Vagina (tissue), 2 donors: Measurements from ENCODE around the gene ASTN2. TPM values are rescaled to one million over a fixed set of nuclear protein-coding genes. Genes with fewer than 3 reads are reported as not detected.

Experiments
- DNase-seq, 2 donors: peaks; one replicate each; pipeline ENCODE4 v3.0.0-alpha.2; 2017; ENCODE audit errors: extremely low spot score in 2 of 2
- H3K27ac ChIP-seq: fragments of 200-600 bp; sonication (generic); one replicate; pipeline ENCODE4 v1.5.1; 2019
- H3K27me3 ChIP-seq: fragments of 200-600 bp; sonication (generic); one replicate; pipeline ENCODE4 v1.5.1; 2019
- H3K36me3 ChIP-seq, 2 donors: fragments of 200-600 bp; sonication (generic); one replicate each; pipeline ENCODE4 v1.5.1; 2017 to 2019
- H3K4me1 ChIP-seq: fragments of 200-600 bp; sonication (generic); one replicate; pipeline ENCODE4 v1.5.1; 2019
- H3K4me3 ChIP-seq, 2 donors: fragments of 200-600 bp; sonication (generic); 1 replicate in 1 of 2; 2 replicates in 1 of 2; pipeline ENCODE4 v1.5.1; 2016 to 2019
- H3K9me3 ChIP-seq: fragments of 200-600 bp; sonication (generic); one replicate; pipeline ENCODE4 v1.5.1; 2019
- POLR2A ChIP-seq, 2 donors: fragments of 450-650 bp; IDR thresholded peaks; one replicate each; pipeline ENCODE4 v1.6.1; 2017; ENCODE audit warnings: antibody characterized with exemption in 2 of 2, mild to moderate bottlenecking in 2 of 2, moderate library complexity in 2 of 2
- POLR2AphosphoS5 ChIP-seq, 2 donors: sonication (generic); formaldehyde crosslinking; IDR thresholded peaks; one replicate each; pipeline ENCODE4 v1.9.0; 2017; ENCODE audit warnings: antibody characterized with exemption in 2 of 2, mild to moderate bottlenecking in 2 of 2, low read depth in 1 of 2; ENCODE audit not compliant: insufficient read depth in 1 of 2
- intact Hi-C: fragments of 100-400 bp; cut with DNase I; formaldehyde crosslinking; loops from one replicate; pipeline ENCODE4 v1.15.1; 2023
- total RNA-seq: library from RNA; depleted of rRNA; stranded (reverse); fragments of >200 nt; gene quantifications from one replicate; pipeline ENCODE4 v1.2.3, GENCODE V29; 2016
- TF ChIP-seq, protein P1 (sequence below), 3 experiments: fragments of 450-650 bp in 2 of 3; fragments of 200-600 bp in 1 of 3; sonication (generic) in 1 of 3; IDR thresholded peaks; one replicate each; pipeline ENCODE4 v1.5.1; 2017 to 2019; ENCODE audit warnings: antibody characterized with exemption in 3 of 3, mild to moderate bottlenecking in 2 of 3, moderate library complexity in 2 of 3

Gene ASTN2
- total RNA-seq, 1 donor from 2014 or later = 4.4 TPM

GRCh38 chr9:117434566-117434965, 19.7 kb upstream of the ASTN2 start:
- Histone ChIP-seq H3K27ac (no peak overlapping the region), H3K9me3 (no peaks in the 10 kb centered on the region), H3K4me1 (no peaks in the 10 kb centered on the region), H3K36me3 (no peaks in the 10 kb centered on the region), H3K27me3 (no peaks in the 10 kb centered on the region), H3K4me3 (no peak overlapping the region)
- intact Hi-C loops = no loop called here
- no peak for TF ChIP-seq POLR2A (IDR thresholded peaks at IDR 0.05)
- TF ChIP-seq, protein P1, sequence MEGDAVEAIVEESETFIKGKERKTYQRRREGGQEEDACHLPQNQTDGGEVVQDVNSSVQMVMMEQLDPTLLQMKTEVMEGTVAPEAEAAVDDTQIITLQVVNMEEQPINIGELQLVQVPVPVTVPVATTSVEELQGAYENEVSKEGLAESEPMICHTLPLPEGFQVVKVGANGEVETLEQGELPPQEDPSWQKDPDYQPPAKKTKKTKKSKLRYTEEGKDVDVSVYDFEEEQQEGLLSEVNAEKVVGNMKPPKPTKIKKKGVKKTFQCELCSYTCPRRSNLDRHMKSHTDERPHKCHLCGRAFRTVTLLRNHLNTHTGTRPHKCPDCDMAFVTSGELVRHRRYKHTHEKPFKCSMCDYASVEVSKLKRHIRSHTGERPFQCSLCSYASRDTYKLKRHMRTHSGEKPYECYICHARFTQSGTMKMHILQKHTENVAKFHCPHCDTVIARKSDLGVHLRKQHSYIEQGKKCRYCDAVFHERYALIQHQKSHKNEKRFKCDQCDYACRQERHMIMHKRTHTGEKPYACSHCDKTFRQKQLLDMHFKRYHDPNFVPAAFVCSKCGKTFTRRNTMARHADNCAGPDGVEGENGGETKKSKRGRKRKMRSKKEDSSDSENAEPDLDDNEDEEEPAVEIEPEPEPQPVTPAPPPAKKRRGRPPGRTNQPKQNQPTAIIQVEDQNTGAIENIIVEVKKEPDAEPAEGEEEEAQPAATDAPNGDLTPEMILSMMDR (IDR thresholded peaks at IDR 0.05) = no peak
- TF ChIP-seq POLR2AphosphoS5 (IDR thresholded peaks at IDR 0.05; ENCODE audit: insufficient read depth in 1 of 2, low read depth in 1 of 2) = no peak
- no peak for DNase-seq

GRCh38 chr9:117430813-117431212, 16.0 kb upstream of the ASTN2 start:
- intact Hi-C loops = no loop called here
- no peak for TF ChIP-seq POLR2AphosphoS5 (IDR thresholded peaks at IDR 0.05; ENCODE audit: insufficient read depth in 1 of 2, low read depth in 1 of 2)
- TF ChIP-seq POLR2A (IDR thresholded peaks at IDR 0.05) = no peak
- TF ChIP-seq, protein P1 (IDR thresholded peaks at IDR 0.05) = no peak
- Histone ChIP-seq H3K9me3 (no peaks in the 10 kb centered on the region), H3K4me1 (no peaks in the 10 kb centered on the region), H3K27me3 (no peaks in the 10 kb centered on the region), H3K27ac (no peak overlapping the region), H3K36me3 (no peaks in the 10 kb centered on the region), H3K4me3 (no peak overlapping the region)
- no peak for DNase-seq

- no peak for DNase-seq
- Histone ChIP-seq H3K27ac (no peak overlapping the region), H3K9me3 (no peaks in the 10 kb centered on the region), H3K4me1 (no peaks in the 10 kb centered on the region), H3K36me3 (no peaks in the 10 kb centered on the region), H3K27me3 (no peaks in the 10 kb centered on the region), H3K4me3 (no peak overlapping the region)
- TF ChIP-seq POLR2A (IDR thresholded peaks at IDR 0.05) (no peak), POLR2AphosphoS5 (IDR thresholded peaks at IDR 0.05; ENCODE audit: insufficient read depth in 1 of 2, low read depth in 1 of 2) (no peak)
- TF ChIP-seq, protein P1 (IDR thresholded peaks at IDR 0.05) = no peak
- intact Hi-C loops = no loop called here
Observed at GRCh38 chr9:117427357-117427913, 12.6 kb upstream of the ASTN2 start.

DNA sequence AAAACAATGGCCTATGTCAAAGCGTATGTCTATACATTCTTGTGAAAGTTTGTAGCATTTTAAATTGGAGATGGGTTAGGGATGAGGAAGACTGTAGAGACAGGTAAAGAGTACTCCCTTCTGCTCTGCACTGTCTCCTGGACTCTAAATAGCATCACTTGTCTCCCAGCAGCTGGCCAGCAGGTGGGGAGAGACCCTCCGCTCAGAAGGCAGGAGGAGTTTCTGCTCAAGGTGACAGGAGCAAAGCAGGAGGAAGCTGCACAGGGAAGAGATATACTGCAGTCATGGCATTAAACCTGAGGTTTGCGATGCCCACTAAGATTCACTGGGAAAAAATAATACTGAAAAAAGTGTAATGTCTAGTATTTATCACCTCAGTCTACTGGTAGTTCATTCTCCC, 10.7 kb upstream of the ASTN2 start:
- Histone ChIP-seq H3K9me3 (no peaks in the 10 kb centered on the region), H3K27me3 (no peaks in the 10 kb centered on the region), H3K36me3 (no peaks in the 10 kb centered on the region), H3K4me1 (no peaks in the 10 kb centered on the region), H3K27ac (no peak overlapping the region), H3K4me3 (no peak overlapping the region)
- DNase-seq = no peak
- intact Hi-C loops = no loop called here
- TF ChIP-seq, protein P1 (IDR thresholded peaks at IDR 0.05) = no peak
- TF ChIP-seq POLR2A (IDR thresholded peaks at IDR 0.05) = no peak
- TF ChIP-seq POLR2AphosphoS5 (IDR thresholded peaks at IDR 0.05; ENCODE audit: insufficient read depth in 1 of 2, low read depth in 1 of 2) = no peak

DNA sequence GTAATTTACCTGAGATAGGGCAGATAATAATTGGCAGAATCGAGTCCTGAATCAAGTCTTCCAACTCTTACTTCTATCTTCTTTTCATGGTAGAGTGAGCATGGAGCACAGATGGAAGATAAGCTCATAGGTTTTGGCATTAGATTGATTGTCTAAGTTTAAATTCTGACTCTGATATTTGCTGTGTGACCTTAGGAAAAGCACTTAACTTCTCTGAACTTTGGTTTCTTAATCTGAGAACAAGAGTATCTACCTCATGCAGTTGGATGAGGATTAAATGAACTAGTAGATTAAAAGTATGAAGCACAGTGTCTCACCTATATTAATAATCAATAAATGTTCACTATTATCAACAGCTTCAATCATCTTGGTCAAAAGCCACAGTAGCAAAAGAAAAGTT, 9.4 kb upstream of the ASTN2 start:
- TF ChIP-seq, protein P1 (IDR thresholded peaks at IDR 0.05) = no peak
- TF ChIP-seq POLR2A (IDR thresholded peaks at IDR 0.05) = no peak
- no peak for TF ChIP-seq POLR2AphosphoS5 (IDR thresholded peaks at IDR 0.05; ENCODE audit: insufficient read depth in 1 of 2, low read depth in 1 of 2)
- Histone ChIP-seq H3K27me3 (no peaks in the 10 kb centered on the region), H3K9me3 (no peaks in the 10 kb centered on the region), H3K27ac (no peak overlapping the region), H3K36me3 (no peaks in the 10 kb centered on the region), H3K4me3 (no peak overlapping the region), H3K4me1 (no peaks in the 10 kb centered on the region)
- intact Hi-C loops = no loop called here
- DNase-seq = no peak
